ENCODE measurements around the gene SLC5A6.
"Not testable (repeated sequence)": the region's sequence is repeated elsewhere in the genome, so short reads cannot be mapped to it uniquely, and the experiment has no call there.

Gene SLC5A6

DNA sequence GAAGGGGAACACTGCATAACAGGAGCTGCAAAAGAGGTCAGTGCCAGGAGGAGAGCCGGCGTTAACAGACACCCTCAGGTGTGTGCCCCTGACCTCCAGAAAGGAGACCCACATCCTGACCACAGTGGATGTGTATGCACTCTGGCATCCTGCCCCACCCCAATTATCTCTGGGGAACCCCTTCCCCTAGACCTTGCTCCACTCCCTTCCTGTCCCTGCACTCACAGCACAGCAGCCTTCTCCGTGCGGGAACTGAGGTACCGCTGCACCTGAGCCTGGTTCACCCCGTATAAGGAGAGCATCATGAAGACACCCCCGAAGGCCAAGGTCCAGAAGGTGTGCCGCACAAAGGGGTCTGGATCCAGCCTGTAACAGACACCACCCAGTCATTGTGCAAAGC, 7.5 kb downstream of the SLC5A6 start:
- no peak for DNase-seq (ENCODE audit: low spot score)

DNA sequence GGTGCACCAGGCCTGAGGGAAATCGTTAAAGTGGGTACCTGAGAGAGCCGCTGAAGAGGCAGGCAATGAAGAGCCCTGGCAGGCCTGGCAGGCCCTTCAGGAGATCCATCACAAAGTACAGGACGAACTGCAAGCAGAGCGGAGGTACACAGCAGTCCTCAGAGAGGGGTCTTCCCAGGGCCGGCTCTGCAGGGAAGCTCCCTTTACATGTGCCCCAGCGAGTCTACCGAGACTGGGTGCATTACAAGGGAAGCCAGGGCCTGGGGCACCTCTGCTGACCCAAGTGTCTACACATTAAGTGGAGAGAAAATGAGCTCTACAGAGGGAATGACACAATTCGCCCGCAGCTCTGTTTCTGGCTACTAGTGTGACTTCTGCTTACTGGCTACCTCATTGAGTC, 8.3 kb downstream of the SLC5A6 start:
- DNase-seq (ENCODE audit: low spot score): no peak

DNA sequence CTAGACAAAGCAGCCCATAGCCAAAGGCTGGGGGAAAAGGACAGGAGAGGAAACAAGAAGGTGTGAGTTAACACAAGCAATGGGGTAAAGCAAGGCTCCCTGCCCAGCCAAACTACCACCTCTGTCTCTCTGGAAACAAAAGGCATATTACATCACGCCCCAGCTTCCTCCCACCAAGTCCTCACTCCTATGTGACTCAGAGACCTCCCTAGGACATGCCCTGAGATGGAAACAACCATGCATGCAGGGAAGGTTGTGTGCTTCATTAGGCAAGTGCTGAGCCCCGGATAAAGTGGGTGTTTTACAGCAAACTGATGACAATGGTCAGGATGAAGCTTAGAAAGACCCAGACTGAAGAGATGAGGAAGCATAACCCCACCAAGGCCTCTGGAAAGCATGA, 9.2 kb downstream of the SLC5A6 start:
- DNase-seq (ENCODE audit: low spot score): no peak

DNA sequence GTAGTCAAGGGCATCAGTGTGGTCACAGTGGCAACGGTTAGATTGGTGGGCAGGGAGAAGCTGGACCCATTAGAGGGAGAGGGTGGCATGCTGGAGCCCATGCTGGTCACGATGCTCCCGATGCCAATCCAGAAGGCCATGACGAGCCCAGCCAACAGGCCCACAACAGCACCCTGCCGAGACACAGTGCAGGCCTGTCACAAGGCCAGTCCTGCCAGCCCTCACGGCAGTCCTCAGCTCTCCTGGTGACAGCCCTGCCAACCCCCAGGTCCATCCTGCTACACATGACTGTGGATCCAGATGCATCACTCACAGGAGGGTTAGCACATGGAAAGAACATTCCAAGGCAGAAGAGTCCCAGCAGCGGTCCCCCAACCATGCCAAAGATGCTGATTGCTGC, 10.4 kb downstream of the SLC5A6 start:
- no peak for DNase-seq (ENCODE audit: low spot score)

DNA sequence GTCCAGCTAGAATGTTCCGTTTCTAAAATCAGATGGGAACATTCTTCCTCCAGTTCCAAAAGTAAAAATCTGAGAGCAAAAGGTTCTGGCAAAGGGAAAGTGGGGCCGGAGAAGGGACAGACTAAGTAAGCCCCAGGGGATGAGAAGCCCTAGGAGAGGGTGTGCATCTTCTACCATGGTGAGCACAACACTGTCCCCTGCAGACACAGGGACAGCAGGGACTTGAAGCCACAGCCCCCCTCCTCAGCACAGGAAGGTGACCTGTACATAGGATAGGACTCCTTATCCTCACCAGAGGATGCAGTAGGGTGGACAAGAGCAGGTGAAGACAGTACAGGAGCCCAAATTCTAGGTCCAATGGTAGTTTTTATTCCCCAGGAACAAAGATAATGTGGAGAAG, 12.8 kb downstream of the SLC5A6 start:
- no peak for DNase-seq (ENCODE audit: low spot score)

DNA sequence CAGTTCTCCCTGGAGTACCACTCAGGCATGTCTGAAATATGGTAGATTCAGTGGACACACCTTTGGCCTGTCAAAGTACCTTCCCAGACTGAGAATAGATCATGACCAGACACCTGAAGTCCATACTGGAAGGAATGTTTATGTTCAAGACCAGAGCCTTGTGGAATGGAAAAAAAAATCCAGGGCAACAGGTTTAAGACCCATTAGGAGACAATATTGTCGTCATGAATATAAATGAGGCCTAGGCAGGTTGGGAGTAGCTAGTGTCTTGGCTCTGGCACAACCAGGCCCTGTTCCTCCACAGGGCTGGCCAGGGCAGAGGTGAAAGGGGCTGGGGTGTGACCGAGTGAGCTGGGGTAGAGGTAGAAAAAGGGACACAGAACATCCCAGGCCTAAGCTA, 13.4 kb downstream of the SLC5A6 start:
- no peak for DNase-seq (ENCODE audit: low spot score)

DNA sequence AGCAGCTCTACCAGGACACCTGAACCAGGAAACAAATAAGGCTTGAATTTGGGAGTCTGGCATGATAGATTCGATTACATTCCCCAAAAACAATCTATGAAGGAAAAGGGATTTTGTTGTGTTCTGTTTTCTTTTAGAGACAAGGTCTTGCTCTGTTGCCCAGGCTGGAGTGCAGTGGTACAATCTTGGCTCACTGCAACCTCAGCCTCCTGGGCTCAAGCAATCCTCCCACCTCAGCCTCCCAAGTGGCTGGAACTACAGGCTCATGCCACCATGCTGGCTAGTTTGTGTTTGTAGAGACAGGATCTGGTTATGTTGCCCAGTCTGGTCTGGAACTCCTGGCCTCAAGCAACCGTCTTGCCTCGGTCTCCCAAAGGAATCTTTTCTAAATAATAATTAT, 14.0 kb downstream of the SLC5A6 start:
- DNase-seq (ENCODE audit: low spot score): not testable (repeated sequence)

DNA sequence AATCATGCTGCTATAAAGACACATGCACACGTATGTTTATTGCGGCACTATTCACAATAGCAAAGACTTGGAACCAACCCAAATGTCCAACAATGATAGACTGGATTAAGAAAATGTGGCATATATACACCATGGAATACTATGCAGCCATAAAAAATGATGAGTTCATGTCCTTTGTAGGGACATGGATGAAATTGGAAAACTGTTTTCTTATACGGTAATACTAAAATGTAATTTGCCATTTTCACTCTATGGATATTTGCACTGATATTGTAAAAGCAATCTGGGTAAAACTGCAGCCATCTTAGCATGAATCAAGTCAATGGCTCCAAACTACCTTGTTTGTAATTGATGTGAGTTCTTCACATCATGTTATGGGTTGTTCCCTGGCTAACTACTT, 16.3 kb downstream of the SLC5A6 start:
- DNase-seq (ENCODE audit: low spot score): not testable (repeated sequence)

DNA sequence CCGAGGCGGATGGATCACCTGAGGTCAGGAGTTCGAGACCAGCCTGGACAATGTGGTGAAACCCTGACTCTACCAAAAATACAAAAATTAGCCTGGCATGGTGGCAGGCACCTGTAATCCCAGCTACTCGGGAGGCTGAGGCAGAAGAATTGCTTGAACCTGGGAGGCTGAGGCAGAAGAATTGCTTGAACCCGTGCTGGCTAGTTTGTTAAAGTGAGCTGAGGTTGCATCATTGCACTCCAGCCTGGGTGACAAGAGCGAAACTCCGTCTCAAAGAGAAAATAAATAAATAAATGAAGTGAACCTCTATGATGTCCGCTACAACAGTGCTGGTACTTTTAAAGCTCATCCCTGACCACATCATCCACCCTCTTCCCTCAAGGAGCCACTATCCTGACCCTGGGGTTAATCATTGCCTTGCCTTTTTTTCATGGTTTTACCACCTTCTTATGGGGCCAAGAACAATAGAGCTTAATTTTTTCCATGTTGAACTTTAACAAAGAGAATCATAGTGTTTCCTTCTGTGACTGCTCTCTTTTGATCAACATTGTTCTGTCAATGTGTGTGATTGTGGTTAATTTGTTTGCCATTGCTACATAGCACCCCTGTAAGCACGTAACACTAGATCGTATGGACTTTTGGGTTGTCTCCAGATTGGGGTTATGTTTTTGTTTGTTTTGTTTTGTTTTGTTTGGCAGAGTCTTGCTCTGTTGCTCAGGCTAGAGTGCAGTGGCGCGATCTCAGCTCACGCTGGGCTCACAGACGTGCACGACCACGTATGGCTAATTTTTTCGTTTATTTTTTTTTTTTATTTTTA, 17.3 kb downstream of the SLC5A6 start:
- no peak for DNase-seq (ENCODE audit: low spot score)

DNA sequence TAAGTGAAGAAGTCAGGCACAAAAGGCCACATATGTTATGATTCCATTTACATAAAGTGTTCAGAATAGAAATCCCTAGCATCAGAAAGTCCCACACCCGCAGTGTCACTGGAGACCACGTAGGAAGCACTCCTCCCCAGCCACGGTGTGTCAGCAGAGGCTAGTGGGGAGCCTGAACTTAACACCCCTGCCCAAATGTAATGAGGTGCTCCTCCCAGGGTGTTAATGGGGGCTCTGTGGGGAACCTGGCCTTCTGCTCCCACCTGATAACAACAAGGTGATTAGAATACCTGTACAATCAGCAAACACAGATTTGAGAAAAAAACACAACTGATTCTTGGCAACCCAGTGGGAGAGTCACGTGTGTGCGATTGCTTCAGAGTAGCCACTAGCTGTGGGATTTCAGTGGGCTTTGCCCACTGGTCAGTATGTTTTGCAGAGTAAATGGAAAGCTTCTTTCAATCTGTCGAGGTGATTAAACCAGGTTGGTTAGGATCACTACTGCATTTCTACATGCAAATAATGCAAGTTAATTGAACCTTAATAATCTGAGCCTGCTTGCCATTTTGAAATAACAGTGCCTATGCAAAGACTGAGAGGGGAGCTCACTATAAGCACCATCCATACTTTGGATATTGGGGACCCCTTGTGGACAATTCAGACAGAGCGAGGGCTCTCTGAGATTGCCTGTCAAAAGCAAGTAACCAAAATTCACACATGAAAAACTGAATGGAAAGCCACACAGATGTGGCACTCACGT, 20.8 kb downstream of the SLC5A6 start:
- peak; percentile 54 for DNase-seq (ENCODE audit: low spot score)

DNA sequence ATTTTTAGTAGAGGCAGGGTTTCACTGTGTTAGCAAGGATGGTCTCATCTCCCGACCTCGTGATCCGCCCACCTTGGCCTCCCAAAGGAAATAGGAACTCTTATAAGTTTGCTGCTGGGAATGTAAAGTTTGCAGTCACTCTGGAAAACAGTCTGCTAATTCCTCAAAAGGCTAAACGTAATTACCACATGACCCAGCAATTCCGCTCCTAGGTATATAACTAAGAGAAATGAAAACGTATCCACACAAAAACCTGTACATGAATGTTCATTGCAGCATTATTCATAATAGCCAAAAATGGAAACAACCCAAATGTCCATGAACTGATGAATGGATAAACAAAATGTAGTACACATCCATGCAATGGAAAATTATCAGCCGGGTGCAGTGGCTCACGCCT, 22.1 kb downstream of the SLC5A6 start:
- no peak for DNase-seq (ENCODE audit: low spot score)

DNA sequence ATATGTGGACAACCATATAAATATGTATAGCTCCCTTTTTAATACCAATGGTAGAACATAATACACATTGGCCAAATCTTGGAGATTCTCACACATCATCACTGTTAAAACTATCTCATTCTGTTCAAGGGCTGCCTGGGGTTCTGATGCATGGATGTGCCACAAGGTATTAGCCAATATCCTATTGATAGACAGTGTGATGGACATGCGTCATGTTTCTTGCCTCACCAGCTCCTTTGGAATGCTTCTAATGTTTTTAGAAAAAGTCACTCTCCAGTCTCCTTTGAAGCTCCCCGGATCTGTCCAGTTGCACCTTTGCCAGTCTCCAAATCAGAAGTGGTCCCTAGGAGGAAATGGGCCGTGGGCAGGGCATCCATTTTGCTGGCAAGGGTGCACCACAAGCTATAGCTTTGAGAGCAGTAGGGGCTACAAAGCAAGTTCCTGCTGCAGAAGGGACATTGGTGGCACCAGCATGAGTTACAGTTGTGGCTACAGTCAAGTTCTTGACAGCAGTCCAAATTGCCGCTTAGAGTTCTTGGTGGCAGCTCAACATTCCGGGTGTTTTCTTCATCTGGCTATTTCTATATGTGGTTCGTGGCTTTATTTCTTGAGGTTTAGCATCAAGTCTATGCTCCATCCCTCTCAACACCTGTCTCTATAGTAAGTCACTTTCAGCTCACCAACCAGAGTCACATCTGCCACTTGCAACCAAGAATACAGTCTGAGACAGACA, 25.3 kb downstream of the SLC5A6 start:
- DNase-seq (ENCODE audit: low spot score): no peak

DNA sequence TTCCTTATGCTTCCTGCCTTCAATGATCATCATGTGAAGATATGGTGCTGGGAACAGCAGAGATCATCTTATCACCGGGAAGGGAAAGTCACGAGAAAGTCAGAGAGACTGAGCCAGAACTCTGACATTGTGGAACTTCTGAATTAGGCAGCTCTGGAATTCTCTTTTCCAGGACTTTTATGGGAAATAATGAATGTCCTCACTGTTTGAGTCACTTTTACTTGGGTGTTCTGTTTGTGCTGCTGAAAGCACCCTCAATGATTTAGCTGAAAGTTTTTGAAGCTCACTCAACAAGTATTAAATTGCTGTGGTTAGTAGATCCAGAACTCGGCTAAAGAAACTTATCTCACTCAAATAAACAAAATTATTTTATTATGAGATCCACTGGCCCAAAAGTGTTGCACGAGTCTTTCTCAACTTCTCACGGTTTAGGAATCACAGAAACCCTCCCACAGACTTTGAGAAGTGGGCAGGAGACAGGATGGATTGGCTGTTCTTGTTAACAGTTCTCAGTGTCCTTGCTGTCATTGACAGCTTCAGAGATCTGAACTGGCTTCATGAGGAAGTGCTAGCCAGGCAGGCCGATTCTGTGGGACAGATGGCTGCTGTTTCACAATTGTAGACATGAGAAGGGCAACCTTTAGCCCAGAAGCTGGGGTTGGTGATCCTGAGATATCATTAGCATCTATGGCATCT, 26.6 kb downstream of the SLC5A6 start:
- DNase-seq (ENCODE audit: low spot score): no peak

DNA sequence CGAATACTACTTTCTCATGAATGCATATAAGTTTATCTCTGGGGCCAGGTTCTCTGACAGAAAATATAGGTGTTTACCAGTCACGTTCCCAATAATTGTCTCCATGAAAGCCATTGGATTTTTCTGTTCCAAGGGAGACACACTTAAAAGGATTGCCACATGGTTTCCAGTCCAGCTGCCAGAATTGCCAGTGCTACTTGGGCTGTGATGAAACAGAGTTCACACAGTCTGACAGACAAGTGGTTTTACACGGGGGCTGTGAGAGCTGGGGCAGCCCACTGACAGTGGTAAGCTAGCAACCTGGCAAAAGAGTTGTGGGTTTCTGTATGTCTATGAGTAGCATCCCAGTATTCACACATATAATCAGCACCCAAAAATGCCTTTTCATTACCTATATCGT, 28.0 kb downstream of the SLC5A6 start:
- DNase-seq (ENCODE audit: low spot score): no peak

DNA sequence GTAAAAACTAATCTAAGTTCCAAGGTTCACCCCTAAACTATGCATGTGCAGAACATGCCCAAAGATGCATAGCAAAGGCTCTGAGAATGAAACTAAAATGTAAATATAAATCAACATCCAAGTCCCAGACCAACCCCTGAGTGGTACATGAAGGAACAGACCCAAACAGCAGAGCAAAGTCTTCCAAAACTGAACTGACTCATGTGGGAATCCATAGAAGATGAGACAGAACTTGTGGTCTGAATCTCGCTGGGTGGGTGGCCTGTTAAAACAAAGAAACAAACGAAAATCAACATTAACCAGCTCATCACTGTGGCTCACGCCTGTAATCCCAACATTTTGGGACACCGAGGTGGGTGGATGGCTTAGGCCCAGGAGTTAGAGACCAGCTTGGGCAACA, 29.7 kb downstream of the SLC5A6 start:
- DNase-seq (ENCODE audit: low spot score): no peak

DNA sequence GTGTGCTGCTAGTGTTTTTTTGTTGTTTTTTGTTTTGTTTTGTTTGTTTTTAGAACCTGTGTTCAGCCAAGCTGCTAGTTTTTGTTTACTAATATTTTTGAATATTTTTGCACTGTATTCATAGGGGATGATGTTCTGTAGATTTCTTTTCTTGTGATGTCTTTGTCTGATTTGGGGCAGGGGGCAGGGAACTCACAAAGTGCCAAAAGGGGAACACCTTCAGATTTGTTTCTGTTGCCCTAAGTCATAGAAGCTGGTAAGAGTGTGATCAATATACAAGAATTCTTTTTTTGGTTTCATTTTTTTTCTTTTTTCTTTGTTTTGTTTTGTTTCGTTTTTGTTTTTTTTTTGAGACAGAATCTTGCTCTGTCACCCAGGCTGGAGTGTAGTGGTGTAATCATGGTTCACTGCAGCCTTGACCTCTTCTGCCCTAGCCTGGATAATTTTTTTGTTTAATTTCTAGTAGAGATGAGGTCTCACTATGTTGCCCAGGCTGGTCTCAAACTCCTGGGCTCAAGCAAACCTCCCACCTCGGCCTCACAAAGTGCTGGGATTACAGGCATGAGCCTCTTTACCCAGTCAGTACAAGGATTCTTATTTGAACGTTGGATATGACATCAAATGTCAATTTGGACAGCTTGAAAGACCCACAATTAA, 32.6 kb downstream of the SLC5A6 start:
- DNase-seq (ENCODE audit: low spot score): no peak

DNA sequence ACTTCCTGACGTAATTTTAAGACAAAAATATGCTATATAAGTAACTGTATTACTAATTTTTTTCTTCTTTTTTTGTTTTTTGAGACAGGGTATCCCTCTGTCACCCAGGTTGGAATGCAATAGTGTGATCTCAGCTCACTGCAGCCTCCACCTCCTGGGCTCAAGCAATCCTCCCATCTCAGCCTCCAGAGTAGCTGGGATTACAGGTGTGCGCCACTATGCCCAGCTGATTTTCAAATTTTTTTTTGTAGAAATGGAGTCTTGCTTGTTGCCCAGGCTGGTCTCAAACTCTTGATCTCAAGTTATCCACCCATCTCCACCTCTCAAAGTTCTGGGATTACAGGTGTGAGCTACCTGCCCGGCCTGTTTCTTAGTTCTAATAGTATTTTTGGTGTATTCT, 33.6 kb downstream of the SLC5A6 start:
- no peak for DNase-seq (ENCODE audit: low spot score)

DNA sequence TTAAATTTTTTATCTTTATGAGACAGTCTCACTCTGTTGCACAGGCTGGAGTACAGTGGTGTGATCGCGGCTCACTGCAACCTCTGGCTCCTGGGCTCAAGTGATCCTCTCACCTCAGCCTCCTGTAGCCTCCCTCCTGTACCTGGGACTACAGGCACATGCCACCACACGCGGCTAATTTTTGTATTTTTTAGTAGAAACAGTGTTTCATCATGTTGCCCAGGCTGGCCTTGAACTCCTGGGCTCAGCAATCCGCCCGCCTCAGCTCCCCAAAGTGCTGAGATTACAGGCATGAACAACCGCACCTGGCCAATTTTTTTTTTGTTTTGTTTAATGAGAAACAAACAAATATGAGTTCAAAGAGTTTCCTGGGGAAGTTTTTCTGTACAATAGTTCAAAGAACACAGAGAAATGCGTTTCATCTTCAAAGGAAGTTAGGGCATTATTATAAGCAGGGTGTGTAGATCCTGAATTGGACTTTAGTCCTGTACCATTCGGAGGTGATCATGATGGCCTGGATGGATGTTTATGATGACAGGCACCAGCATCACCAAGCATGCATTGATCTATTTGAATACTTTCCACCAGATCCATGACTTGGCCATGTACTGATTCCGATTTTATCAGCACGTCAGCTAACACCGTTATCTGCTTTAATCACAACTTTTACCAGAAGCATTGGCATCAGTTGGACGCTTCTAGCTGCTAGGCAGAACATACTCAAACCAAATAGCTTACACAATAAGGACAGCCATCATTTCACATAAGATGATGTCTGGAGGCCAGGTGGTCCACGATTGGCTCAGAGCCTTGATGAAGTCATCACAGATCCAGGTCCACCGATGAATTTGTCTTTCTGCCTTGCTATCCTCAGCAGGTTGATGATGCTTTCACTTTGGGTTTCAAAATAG, 34.4 kb downstream of the SLC5A6 start:
- DNase-seq (ENCODE audit: low spot score): no peak

DNA sequence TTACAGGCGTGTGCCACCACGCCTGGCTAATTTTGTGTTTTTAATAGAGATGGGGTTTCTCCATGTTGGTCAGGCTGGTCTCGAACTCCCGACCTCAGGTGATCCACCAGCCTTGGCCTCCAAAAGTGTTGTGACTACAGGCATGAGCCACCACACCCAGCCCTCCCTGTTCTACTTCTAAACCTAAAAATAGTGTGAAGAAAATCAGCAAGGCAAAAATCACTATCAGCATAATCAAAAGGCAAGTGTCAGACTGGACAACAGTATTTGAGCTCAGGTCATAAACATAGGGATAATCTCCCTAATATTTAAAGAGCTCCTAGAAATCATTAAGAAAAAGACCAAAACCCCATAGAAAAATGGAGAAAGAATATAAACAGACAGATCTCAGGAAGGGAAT, 36.3 kb downstream of the SLC5A6 start:
- not testable (repeated sequence) for DNase-seq (ENCODE audit: low spot score)

DNA sequence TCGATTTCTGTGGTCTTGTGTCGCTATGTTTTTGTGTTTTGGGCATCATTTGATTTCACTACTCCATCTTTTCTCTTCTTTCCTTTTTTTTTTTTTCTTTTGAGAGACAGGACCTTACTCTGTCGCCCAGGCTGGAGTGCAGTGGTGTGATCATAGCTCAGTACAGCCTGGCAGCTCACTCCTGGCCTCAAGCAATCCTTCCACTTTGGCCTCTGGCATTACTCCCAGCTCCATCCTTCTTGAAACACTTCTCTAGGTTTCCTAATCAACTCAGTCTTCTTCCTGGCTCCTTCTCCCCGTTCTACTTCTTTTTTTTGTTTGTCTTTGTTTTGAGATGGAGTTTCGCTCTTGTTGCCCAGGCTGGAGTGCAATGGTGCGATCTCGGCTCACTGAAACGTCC, 36.7 kb downstream of the SLC5A6 start:
- no peak for DNase-seq (ENCODE audit: low spot score)

DNA sequence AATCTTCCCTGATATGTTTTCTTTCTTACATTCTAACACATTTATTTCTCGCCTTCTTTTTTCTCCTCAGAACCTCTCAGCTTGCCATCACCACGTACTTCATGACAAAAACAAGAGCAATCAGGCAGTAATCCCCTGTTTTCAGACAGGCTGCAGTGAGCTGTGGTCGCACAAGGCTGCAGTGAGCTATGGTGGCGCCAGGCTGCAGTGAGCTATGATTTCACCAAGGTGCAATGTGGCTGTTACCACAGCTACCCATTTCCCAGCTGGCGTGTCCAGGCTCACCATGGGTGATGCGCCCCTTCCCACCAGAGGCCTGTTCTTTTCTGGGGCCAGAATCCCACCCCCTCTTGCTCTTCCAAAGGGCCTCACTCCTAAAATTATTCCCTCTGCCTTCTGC, 37.4 kb downstream of the SLC5A6 start:
- DNase-seq (ENCODE audit: low spot score): no peak

Data from germinal center (tissue), 1 donor.